ENCODE results near the gene IMP3.
"Not testable (repeated sequence)": the region's sequence is repeated elsewhere in the genome, so short reads cannot be mapped to it uniquely, and the experiment has no call there.

Gene IMP3, protein sequence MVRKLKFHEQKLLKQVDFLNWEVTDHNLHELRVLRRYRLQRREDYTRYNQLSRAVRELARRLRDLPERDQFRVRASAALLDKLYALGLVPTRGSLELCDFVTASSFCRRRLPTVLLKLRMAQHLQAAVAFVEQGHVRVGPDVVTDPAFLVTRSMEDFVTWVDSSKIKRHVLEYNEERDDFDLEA

DNA sequence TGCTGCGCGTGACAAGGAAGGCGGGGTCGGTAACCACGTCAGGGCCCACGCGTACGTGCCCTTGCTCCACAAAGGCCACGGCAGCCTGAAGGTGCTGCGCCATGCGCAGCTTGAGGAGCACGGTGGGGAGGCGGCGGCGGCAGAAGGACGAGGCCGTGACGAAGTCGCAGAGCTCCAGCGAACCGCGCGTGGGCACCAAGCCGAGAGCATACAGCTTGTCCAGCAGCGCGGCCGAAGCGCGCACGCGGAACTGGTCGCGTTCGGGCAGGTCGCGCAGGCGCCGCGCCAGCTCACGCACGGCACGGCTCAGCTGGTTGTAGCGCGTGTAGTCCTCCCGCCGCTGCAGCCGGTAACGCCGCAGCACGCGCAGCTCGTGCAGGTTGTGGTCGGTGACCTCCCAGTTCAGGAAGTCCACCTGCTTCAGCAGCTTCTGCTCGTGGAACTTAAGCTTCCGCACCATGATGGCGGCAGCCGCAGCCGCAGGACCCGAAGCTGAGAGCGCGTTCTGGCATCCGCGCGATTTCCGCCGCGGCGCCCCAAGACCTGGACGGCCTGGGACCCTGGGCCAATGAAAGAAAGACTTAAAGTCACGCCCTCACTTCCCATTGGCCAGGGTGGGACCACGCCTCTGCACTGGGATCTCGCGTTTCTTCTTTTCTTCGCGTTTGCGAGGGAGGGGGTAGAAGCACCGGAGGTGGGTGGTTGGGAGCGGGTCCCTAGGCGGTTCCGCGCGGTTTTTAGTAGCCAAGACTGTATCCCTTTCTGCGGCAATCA is at the start of gene IMP3:
IMP3 (minus strand) TSS at position 516 of the 774 bp plus-strand sequence; CDS start at position 460, 56 bp downstream.
- peak; percentile 88 for DNase-seq (ENCODE audit: low read depth)

DNA sequence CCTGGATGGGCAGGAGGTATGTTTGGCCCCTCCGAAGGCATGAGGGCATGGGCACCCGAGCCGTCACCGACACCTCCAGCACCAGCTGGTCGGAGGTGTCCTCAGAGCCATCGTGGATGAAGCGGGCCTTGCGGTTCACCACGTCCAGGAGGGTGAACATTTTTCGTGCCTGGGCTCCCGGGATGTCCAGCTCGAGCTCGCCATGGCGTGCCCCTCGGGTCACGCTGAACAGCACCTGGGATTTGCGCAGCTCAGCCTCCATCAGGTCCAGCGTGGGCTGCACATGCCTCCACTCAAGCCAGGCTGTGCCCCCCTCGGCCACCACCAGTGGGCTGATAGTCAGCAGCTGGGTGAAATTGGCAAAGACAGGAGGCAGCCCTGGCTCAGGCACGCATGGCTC is 49.4 kb upstream of the IMP3 start:
- DNase-seq (ENCODE audit: low read depth) = not testable (repeated sequence)

DNA sequence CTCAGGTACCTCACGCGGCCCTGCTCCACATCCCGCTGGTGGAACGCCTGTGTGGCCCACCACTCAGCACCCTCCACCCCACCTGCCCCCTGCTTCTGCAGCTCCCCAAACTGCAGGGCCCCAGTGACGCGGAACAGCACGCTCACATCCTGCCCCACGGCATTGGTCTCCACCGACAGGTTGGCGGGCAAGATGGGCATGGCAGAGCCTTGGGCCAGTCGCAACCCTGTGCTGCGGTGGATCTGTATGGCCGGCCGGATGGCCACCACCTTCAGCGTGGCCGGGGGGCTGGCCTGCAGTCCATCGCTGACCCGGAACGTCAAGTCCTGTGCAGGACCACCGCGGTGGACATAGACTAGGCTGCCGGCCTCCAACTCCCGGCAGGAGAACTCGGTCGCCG is 48.8 kb upstream of the IMP3 start:
- no peak for DNase-seq (ENCODE audit: low read depth)

DNA sequence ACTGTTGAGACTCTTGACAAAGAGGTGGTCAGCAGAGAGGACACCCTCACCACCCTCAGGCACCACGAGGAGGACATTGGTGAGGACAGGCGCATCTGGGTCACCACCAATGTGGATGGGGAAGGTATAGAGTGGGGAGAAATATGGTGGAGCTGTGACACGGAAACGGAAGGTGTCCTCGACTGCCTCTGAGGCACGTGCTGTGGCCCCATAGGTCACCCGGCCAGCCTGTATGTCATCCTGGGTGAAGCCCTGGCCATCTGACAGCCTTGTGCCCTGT is 48.2 kb upstream of the IMP3 start:
- no peak for DNase-seq (ENCODE audit: low read depth)

DNA sequence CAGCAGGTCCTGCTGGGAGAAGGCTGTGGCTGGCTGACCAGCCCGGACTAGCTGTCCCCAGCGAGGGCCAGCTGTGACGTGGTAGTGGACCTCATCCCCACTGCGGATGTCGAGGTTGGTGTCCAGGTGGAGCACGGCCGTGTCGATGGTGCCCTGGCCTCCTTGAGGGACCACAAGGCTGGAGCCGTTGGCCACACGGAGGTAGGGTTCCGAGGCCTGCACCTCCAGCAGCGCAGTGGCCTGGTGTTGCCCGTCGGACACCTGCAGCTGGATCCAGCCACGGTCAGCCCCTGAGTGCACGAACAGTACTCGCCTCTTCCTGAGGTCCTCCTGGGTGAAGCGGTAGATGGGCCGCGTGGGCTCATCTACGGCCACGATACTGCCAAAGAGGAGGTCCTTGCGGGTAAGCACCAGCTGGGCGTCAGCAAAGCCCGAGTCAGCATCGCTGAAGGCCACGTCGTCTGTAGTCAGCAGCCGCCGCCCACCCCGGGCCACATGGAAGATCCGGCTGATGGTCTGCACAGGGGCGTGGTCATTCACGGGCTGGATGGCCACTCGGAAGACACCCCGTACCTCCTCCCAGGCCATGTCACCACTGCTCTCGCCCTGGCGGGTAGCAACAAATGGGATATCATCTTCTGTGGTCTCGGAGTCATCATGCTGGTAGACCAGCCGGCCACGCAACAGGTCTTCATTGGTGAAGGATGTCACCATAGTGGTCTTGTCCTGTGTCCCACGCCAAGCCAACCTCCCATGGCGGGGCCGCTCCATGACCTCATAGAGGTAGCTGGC is 47.7 kb upstream of the IMP3 start:
- DNase-seq (ENCODE audit: low read depth) = no peak

DNA sequence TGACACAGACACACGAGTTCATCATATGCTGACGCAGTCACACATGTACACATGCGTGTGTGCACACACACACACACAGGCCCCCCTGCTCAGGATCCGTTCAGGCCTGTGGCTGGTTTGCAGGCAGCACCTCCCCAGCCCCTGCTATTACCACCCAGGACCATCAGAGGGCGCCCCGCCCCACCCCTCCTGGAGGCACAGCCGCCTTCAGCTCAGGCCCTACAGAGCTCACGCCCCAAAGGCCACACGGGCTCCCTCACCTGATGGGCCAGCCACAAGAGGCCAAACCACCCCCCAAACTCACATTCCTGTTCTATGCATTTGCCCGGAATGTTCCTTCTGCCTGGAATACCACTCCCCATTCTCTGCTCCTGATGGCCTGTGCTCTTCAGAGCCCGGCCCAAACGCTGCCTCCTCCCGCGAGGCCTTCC is 46.2 kb upstream of the IMP3 start:
- peak; percentile 78 for DNase-seq (ENCODE audit: low read depth)

DNA sequence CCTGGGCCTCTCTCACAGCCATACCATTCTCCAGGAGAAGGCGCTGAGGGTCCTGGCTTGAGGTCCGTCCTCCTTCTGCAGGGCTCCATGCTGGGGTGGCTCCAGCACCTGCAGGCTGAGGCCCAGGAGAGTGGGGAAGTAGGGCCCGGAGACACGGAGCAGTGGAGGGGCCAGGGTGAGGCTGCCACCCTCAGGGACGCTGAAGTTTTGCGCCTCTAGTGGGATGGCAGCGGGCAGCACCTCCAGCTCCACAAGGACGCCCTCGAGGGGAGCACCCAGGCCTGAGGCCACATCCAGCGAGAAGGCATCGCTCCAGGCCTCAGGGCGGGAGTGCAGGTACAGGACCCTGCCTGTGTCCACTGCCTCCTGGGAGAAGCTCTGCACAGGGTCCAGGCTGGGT is 45.2 kb upstream of the IMP3 start:
- DNase-seq (ENCODE audit: low read depth) = no peak

DNA sequence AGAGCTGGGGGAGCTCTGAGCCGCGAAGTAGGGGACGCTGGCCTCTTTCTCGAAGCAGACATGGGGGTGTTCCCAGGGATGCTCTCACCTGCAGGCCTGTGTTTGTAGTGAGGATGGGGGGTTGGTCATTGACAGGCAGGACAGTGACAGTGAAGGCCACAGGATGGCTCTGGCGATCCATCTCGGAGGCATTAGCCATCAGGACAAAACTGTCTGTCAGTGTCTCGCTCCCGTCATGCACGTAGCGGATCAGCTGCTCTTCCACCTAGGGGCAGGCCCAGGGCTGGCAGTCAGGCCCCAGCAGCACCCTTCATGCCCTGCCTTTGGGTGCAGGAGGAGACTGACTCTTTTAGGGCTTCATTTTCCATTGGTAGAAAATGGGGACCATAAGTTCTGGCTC is 44.6 kb upstream of the IMP3 start:
- DNase-seq (ENCODE audit: low read depth) = no peak

DNA sequence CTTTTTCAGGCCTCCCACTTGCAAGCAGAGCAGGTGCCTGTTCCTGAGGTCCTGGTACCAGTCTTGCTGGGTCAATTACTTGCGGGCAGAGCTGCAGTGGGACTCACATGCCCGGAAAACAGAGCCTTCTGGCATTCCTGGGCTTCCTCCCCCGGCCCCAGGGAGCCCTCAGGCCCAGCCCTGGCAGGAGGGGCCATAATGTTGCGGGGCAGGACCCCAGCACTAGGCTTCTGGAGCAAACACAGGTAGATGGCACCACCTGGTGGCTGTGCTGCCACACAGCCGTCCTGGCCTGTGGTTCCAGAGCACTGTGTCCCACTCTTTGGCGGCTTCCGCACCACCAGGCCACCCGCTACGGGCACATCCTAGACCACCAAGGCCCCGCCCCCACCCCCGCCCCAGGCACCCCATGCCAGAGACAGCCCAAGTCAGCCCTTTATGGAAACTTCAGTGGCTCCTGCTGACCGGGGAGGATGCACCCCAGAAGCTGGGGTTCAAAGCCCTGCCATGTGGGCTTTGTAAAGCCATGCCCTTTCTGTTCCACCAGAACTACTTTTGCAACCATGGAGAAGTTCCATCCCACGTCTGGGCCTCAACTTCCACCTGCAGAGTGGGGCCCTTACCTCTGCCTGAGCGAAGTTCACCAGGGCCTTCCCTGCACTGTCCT is 43.8 kb upstream of the IMP3 start:
- peak; percentile 64 for DNase-seq (ENCODE audit: low read depth)

DNA sequence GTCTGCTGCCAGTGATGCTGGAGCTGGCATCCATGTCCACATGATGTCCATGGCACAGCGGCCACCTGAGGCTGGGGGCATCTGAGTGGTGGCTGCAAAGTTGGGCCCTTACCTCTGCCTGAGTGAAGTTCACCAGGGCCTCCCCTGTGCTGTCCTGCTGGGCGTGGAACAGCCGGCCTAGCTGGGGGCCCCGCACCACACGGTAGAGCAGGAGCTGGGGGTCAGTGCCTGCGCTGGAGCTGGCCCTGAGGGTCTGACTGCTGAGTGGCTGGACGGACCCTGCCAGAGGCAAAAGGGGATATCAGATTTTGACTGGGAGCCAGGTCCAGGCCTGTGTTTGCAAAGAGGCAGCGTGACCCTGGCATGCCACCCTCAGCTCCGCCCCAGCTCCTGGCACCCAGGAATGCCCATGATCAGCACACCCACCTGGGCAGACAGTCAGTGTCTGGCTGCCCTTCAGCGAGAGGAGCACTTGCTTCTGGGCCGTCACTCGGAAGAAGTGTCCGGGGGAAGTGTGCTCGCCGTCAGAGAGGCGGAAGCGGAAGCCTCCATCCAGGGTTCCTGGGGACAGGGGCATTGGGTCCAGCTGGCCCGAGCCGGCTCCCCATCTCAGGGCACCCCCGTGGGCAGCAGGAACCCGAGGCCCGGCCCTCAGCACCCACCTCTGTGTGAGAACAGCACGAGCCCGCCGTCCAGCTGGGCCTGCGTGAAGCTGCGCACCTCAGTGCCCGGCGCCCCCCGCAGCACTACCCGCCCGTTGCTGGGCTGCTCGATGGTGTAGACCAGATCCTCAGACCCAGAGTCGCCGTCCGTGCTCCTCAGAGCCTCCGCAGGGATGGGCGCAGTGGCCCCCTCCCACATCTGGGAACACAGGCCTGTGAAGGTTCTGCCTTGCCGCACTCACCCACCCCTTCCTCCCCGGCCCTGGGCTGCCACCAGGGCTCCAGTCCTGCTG is 42.4 kb upstream of the IMP3 start:
- no peak for DNase-seq (ENCODE audit: low read depth)

DNA sequence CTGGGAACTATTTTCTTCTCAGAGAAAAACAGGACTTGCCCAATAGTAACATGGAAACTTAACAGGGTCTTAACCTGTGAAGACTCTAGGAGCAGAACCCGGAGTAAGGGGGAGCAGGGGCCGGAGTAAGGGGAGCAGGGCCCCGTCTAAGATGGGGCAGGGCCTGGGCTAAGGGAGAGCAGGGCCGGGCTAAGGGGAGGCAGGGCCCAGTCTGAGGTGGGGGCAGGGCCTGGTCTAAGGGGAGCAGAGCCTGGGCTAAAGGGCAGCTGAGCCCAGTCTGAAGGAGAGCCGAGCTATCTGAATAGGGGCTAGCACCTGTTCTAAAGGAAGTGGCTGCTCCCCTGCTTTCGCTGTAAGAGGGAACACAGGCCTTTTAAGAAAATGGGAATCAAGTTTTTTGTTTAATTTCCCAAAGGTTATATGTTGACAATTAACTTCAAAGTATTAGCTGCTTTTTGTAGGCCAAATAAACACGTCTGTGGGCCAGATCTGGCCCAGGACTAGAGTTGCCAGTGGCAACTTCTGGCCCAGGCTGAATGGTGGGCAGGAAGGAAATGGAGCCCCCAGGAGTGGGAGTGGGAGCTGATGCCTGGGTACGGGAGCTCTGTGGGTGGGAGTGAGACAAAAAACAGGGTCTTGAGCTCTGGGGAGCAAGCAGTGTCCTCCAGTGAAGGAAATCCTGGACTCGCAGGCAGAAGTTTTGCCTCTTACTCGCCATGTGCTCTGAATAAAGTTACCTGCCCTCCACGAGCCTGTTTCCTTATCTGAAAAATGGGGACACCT is 40.2 kb upstream of the IMP3 start:
- no peak for DNase-seq (ENCODE audit: low read depth)

DNA sequence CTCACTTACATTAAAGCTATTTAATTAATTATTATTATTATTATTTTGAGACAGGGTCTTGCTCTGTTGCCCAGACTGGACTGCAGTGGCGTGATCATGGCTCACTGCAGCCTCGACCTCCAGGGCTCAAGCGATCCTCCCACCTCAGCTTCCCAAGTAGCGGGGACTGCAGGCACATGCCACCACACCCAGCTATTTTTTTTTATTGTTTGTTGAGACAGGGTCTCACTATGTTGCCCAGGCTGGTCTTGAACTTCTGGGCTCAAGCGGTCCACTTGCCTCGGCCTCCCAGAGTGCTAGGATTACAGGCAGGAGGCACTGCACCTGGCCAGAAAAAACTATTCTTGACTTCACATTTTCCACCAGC is 38.3 kb upstream of the IMP3 start:
- not testable (repeated sequence) for DNase-seq (ENCODE audit: low read depth)

DNA sequence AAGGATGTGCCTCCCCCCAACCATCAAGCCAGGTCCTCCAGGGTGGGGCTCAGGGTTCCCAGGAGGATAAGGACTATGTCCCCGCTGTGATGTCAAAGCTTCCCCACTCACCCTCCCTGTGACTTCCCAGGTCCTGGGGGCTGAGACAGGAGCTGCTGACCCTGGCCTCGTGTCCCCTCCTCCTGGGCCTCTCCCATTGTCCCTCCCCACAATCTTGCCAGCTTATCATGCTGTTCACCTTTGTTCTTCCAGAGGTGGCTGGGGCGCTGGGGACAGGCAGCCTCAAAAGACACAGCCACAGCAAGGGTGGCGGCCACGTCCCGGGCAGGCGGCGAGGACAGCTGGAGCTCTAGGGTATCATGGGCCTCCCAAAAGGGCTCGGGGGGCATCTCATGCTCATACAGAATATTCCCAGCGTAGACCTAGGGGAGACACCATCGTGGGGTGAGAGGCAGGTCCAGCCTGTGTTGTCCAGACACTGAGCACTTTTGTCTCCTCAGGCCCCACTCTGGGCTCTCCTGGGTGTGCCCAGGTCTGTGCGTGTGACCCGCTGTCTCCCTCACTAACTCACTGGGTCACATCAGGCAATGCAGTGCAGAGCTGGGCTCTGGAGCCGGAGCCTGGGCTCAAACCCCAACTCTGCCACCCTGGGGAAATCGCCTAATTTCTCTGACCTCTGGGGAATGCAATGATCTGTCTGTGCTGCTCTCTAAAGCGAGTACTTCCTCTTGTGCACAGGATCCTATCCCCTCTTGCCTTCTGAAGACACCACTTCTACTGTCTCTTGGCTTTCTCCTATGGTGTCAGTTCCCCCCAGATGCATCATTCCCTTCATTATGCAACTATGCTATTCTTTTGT is 37.7 kb upstream of the IMP3 start:
- no peak for DNase-seq (ENCODE audit: low read depth)

DNA sequence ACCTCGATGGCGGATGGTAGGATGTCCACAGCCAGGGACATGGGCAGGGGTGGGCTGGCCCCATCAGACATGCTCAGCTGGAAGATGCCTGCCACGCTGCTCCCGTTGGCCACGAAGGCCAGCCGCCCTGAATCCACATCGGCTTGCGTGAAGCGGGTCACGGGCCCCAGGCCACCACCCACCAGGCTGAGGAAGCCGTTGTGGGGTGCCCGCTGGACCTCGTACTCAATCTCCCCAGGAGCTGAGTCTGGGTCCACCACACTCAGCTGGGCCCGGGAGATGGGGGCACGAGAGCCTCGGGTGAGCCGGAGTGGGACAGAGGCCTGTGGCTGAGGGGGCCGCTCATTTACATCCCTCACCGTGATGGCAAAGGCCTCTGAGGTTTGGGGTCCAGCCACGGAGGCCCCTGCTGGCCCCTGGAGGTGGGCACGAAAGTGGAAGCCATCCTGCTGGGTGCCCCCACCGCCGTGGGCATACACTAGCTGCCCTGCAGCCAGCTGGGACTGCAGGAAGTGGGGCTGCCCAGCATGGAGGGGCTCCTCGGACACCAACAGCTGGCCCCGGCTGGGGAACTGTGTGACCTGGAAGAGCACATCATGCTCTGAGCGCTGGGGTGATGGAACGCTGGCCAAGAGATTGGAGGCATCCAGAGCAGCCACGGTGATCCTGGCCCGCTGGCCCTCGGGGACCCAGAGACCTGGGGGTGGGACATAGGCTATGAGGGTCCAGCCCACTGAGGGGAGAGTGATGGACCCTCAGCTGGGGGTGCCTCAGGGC is 36.9 kb upstream of the IMP3 start:
- no peak for DNase-seq (ENCODE audit: low read depth)

DNA sequence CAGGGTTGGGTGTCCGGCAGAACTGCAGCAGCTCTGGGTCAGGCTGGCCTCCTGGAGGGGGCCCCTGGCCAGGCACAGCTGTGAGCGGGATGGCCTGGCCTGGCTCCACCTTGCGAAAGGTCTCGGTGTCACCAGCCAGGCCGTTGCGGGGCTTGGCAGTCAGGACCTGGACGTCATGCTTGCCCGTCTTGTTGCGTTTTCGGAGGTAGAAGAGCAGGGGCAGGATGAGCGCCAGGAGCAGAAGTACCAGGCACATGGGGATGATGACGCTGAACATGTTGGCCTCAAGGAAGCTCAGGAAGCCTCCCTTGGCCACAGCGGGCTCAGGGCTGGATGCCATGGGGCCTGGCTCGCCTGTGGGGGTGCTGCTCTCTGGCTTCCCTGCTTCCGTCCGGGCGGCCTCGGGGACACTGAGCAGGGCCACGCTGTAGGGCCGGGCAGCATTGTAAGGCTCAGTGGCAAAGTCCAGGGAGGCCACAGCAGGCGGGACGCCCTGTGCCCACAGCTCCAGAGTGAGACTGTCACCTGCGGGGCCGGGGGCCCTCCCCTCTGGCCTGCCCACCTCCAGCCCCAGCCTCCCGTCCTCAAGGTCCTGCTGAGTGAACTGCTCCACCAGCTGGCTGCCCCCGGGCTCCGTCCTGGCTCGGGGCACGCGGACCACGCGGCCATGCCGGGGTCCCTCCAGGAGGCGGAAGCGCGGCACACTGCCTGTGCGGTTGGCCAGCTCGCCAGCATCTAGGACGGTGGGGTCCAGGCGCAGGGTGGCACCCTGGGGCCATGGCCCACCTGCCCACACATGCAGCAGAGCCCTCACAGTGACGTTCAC is 35.8 kb upstream of the IMP3 start:
- DNase-seq (ENCODE audit: low read depth) = no peak

DNA sequence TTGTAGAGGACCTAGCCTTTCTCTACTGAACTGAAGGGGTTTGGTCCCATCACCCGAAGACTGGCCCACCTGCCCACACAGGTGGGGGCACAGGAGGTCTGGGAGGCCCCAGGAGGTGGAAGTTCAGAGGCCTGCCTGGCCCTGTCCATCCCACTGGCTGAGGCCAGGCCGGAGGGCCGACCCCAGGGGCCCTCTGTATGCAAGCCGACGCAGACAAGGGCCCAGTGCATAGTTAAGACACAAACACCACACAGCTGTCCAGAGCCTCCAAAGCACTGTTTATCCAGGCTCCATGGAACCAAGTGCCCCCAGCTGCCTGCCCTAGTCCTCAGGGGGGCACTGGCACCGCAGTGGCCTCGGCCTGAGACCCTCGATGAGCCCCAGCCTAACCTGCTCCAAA is 34.3 kb upstream of the IMP3 start:
- no peak for DNase-seq (ENCODE audit: low read depth)

DNA sequence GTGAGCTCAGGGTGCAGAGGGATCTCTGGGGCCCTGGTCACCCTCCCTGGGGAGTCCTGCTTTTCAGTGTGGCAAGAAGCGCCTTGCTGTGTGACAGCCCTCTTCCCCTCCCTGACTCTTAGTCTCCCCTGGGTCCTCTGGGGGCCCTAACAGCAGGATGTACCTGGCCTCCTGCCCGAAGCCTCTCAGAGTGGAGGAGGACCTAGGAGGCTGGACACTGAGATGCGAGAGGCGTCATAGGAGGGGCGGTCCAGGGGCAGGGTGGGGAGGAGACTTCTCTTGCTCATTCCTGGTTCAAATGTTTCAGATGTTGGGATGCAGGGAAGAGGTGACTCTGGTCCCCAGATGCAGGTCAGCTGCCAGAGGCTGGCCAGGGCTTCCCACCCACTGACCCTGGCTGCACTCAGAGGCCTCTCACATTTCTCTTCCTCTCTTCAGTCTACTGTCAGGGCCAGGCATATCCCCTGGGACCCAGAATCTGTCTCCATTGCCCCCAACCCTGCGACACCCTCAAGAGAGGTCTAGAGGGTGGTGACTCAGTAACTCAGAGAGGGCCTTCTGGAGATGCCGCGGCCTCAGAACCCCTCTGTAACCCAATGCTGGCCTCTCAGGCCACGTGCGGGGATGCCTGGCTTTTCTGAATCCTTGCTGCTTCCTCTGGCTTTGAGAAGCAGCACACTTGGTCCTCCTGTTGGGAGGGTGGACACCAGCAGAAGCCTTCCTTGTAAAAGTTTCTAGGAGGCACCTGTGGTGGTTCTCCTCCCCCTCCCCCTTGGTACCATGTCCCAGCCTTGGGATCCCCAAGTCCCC is 33.6 kb upstream of the IMP3 start:
- DNase-seq (ENCODE audit: low read depth) = no peak
